Nephron progenitor cell (in vitro differentiated cells): ENCODE measurements around the gene SLC49A4.

Source experiments
- DNase-seq: peaks from one replicate; pipeline ENCODE4 v3.0.0; 2021
- H3K27ac Mint-ChIP-seq: 2 replicates; pipeline ENCODE4 v1.8.0; 2021; ENCODE audit warnings: mild to moderate bottlenecking, moderate library complexity, mixed read lengths
- H3K27me3 Mint-ChIP-seq: 2 replicates; pipeline ENCODE4 v1.8.0; 2021; ENCODE audit warnings: mild to moderate bottlenecking, low read depth, mixed read lengths; ENCODE audit not compliant: poor library complexity
- H3K36me3 Mint-ChIP-seq: 2 replicates; pipeline ENCODE4 v1.8.0; 2021; ENCODE audit warnings: low read depth, mixed read lengths
- H3K4me1 Mint-ChIP-seq: 2 replicates; pipeline ENCODE4 v1.8.0; 2021; ENCODE audit warnings: mixed read lengths
- H3K4me3 Mint-ChIP-seq: 2 replicates; pipeline ENCODE4 v1.8.0; 2021; ENCODE audit warnings: mild to moderate bottlenecking, moderate library complexity, mixed read lengths
- H3K9me3 Mint-ChIP-seq: 2 replicates; pipeline ENCODE4 v1.8.0; 2021; ENCODE audit warnings: mild to moderate bottlenecking, moderate library complexity, mixed read lengths
- CTCF ChIP-seq: fragments of 200-600 bp; sonication (generic); IDR thresholded peaks from 2 replicates; pipeline ENCODE4 v1.5.0; 2021; ENCODE audit warnings: antibody characterized with exemption

SLC49A4 gene

GRCh38 chr3:122907471-122907870 lies 112.6 kb downstream of the SLC49A4 start:
- Mint-ChIP-seq H3K36me3 (no peaks in the 10 kb centered on the region), H3K9me3 (peaks cover 11% of the 10 kb centered on the region), H3K27me3 (peaks cover 3% of the 10 kb centered on the region), H3K27ac (no peak overlapping the region), H3K4me1 (no peaks in the 10 kb centered on the region), H3K4me3 (no peak overlapping the region)
- no peak for TF ChIP-seq CTCF
- no peak for DNase-seq

- no peaks in the 10 kb centered on the region for H3K36me3 Mint-ChIP-seq
- no peak overlapping the region for H3K27ac Mint-ChIP-seq
- H3K4me1 Mint-ChIP-seq: no peaks in the 10 kb centered on the region
- H3K27me3 Mint-ChIP-seq: peaks cover 3% of the 10 kb centered on the region
- no peak for DNase-seq
- TF ChIP-seq CTCF: no peak
- H3K9me3 Mint-ChIP-seq: peaks cover 11% of the 10 kb centered on the region
- no peak overlapping the region for H3K4me3 Mint-ChIP-seq
These were observed 113.4 kb downstream of the SLC49A4 start for GRCh38 chr3:122908251-122908650.

- Mint-ChIP-seq H3K27me3 (peaks cover 4% of the 10 kb centered on the region), H3K4me1 (no peaks in the 10 kb centered on the region), H3K4me3 (no peak overlapping the region), H3K9me3 (no peaks in the 10 kb centered on the region), H3K36me3 (no peaks in the 10 kb centered on the region), H3K27ac (no peak overlapping the region)
- no peak for DNase-seq
- TF ChIP-seq CTCF: no peak
These were observed 117.0 kb downstream of the SLC49A4 start for GRCh38 chr3:122911901-122912300.

- H3K9me3 Mint-ChIP-seq: no peaks in the 10 kb centered on the region
- H3K27me3 Mint-ChIP-seq: peaks cover 11% of the 10 kb centered on the region
- no peak overlapping the region for H3K27ac Mint-ChIP-seq
- TF ChIP-seq CTCF: no peak
- DNase-seq: no peak
- H3K4me3 Mint-ChIP-seq: no peak overlapping the region
- no peaks in the 10 kb centered on the region for H3K36me3 Mint-ChIP-seq
- no peaks in the 10 kb centered on the region for H3K4me1 Mint-ChIP-seq
These were observed 118.1 kb downstream of the SLC49A4 start for GRCh38 chr3:122912772-122913538.

- TF ChIP-seq CTCF: no peak
- no peak for DNase-seq
- Mint-ChIP-seq H3K27me3 (peaks cover 11% of the 10 kb centered on the region), H3K4me3 (no peak overlapping the region), H3K27ac (peak overlapping the region; percentile 73), H3K4me1 (no peaks in the 10 kb centered on the region), H3K36me3 (no peaks in the 10 kb centered on the region), H3K9me3 (no peaks in the 10 kb centered on the region)
These were observed 118.8 kb downstream of the SLC49A4 start for GRCh38 chr3:122913539-122914100.
